Lung microvascular endothelial cell (primary cell): ENCODE measurements around the gene CSTA. TPM values are rescaled to one million over a fixed set of nuclear protein-coding genes. Genes with fewer than 3 reads are reported as not detected.
A peak's percentile ranks its signal among the peaks of the same experiment; 100 is the strongest.

Source experiments
- DNase-seq, 2 donors: peaks; one replicate each; pipeline versions ENCODE4 v3.0.0 to v3.0.0-alpha.2; 2010; ENCODE audit warnings: low read depth in 2 of 2
- total RNA-seq: library from RNA; depleted of rRNA; stranded (reverse); fragments of >200 nt; gene quantifications from 2 replicates; pipeline ENCODE4 v1.2.1, GENCODE V29; 2014

Gene CSTA
- not detected in 2 replicates for total RNA-seq

- DNase-seq, result no peak
These were observed at the start of gene CSTA for GRCh38 chr3:122324871-122325323. Gene CSTA (plus strand): TSS chr3:122325248. CDS start chr3:122325293, 45 bp downstream.

- DNase-seq, result no peak
These were observed 43.2 kb upstream of the CSTA start for GRCh38 chr3:122281891-122282290.

- DNase-seq, result no peak
These were observed 41.1 kb upstream of the CSTA start for GRCh38 chr3:122283796-122284445.

DNA sequence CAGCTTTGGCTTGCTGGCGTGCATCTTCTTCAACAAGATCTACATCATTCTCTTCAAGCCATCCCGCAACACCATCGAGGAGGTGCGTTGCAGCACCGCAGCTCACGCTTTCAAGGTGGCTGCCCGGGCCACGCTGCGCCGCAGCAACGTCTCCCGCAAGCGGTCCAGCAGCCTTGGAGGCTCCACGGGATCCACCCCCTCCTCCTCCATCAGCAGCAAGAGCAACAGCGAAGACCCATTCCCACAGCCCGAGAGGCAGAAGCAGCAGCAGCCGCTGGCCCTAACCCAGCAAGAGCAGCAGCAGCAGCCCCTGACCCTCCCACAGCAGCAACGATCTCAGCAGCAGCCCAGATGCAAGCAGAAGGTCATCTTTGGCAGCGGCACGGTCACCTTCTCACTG is 40.6 kb upstream of the CSTA start:
- DNase-seq, result no peak

DNA sequence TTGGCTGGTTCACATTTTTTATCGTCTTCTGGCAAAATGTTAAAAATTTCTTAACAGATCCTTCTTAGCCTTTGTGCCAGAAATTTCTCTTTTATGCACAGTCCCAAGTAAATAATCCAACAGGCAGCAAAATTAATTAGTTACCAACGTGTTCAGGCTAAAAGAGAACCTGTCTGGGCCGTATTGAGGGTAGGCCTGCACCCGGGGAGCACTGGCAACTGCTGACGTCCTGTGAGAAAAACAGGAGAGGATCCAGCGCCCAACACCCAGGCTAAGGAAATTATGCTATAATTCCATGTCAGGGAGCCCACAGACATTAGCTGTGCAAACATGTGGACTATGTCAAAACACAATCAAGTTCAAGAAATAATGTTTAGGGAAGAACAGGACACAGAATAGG is 30.7 kb upstream of the CSTA start:
- DNase-seq, result no peak

- no peak for DNase-seq
These were observed 29.6 kb upstream of the CSTA start for GRCh38 chr3:122295266-122296062.

DNA sequence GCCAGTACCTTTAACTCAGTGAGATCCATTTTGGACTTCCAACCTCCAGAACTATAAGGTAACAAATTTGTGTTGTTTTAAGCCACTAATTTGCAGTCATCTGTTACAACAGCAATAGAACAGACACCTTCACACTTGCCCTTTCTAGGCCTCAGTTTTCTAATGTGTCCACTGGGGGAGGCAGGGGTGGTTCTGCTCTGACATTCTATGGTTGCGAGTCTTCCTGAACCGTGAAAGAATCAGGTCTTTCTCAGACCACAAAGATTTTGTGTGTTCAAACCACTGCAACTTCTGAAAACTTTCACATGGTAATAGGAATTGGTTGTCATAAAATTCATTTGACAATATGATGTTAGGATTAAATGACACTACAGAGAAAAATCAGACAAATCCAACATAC is 26.8 kb upstream of the CSTA start:
- DNase-seq, result no peak

DNA sequence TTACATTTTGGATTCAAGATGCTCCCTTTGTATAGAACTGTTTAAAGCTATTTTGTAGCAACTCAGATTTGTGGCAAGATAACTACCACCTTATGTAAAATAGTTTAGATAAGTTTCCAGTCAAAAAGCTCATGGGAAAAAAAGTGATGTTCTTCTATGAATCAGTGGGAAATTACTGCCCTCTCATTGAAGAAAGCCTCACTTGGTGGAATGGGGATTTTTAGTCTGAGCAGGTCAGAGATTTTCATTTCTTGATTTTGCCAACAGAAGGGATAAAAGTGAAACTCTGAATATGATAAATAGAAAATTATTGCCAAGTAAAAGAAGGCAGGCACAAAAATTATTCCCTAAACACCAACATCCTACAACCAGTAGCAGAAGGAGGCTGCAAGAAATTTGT is 25.8 kb upstream of the CSTA start:
- DNase-seq, result no peak

DNA sequence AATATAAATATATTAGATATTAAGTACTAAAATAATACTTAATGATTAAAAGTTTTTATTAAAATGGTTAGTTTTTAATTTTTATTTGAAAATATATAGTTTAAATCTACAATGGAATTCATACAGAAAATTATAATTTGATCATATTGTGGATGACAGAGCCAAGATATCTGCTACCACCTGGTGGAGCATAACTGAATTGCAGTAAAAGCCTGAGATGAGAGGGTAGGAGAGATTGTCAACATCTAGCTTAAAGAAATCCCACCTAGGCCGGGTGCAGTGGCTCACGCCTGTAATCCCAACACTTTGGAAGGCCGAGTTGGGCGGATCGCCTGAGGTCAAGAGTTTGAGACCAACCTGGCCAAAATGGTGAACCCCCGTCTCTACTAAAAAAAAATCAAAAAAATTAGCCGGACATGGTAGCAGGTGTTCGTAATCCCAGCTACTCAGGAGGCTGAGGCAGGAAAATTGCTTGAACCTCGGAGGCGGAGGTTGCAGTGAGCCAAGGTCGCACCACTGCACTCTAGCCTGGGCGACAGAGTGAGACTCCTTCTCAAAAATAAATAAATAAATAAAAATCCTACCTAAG is 25.1 kb upstream of the CSTA start:
- DNase-seq, result peak; percentile 28 to 45

DNA sequence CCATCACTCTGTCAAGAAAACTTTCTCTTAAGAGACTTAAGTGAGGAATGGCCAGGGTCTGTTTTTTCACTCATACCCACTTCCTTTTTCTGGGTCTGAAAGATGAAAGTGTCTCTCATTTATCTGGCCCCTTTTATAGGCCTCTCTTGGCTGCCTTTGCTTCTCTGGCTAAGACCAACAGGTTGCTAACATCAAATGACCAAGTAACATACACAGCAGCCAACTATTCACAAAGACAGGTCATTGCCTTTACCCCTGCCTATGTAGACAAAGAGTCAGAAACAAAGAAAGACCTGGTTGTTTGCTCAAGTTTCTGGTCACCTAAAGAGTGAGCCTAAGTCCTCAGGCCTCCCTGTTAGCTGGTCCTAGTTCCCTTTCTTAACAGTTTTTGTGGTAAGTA is 24.0 kb upstream of the CSTA start:
- DNase-seq, result no peak

GRCh38 chr3:122305818-122306621 is 19.0 kb upstream of the CSTA start:
- no peak for DNase-seq

GRCh38 chr3:122306622-122306953 is 18.5 kb upstream of the CSTA start:
- DNase-seq, result no peak

DNA sequence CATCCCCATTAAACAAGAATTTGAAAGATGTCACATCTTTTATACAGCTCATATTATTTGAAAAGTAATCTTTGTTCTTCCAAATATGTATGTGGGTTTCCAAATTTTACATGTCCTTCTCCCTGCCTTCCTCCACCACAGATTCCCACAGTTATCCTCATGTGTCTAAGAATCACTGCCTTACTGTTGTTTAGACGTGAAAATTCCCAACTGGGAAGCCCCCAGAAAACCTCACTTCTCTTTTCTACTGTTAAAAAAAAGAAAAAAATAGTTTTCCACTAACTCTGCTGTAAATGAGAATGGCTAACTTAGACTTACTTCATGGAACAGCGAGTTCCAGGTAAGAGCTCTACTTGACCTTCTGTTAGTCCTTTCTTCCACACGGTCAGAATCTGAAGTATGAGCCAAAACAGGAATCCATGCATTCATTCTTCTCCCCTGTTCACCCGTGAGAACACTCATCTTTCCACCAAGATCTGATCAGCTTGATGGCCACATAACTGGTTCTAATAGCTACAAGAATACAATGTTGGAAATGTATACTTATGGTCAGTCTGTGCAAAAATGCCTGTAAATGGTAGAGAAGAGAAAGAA is 17.9 kb upstream of the CSTA start:
- DNase-seq, result no peak

GRCh38 chr3:122307976-122308375 is 17.1 kb upstream of the CSTA start:
- no peak for DNase-seq

DNA sequence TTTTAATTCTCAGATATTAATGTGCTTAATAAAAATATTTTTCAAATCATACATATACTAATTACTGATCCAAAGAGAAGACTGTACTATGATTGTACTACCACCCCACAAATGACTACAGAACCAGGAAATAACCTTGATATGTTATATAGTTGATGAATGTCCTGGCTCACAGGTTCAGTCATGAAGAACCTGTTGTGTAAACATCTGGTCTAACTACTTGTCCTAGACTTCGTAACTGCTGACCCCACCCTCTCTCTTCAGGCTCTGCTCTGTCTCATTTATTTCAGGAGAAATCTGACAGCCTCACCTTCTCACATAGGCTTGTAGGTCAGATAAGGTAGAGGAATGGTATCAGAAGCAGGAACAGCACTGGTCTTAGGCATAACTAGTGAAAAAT is 14.7 kb upstream of the CSTA start:
- DNase-seq, result no peak

- no peak for DNase-seq
These were observed 12.2 kb upstream of the CSTA start for GRCh38 chr3:122312826-122313225.

DNA sequence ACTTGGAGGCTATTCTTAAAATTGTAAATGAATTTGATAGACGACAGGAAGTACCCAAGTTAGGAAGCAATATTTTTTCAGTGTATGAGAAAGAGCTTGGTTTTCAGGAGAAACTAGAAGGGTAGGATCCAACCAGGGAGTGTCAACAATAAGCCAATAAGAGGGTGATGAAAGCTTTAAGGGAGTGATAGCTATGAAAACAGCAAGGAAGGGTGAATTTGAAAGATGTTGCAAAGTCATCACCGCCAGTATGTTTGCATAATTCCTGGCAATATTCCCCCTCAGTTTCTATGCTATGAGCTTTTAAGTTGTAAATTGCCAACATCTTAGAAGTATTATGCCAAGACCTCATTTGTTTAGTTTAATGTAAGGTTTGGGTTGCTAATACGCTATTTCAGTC is 11.8 kb upstream of the CSTA start:
- DNase-seq, result no peak

DNA sequence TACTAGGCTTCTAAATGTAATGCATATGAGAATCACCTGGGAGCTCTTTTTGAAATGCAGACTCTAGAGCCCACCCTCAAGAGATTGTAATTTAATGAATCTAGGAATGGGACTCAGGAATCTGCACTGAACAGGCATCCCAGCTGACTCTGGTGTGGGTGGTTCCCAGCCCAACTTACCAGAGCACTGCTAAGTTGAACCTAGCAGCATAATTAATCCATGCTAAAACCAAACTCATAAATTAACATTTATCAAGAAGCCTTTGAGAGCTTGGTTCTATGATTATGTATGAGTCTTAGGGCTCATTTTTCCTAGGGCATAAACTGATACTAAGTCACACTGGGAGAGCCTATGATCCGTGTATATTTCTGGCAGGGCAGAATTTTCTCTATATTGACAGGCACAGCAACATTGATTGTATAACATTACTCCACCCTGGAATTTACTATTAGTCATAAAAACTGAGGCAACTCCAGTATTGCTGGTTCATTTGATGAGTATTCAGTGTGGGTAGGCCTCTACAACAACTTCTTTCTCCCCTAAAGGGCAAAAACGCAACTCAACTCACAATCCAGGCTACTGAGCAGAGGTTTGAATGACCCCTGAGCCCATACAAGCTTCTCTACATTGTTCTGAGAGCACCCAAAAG is 10.7 kb upstream of the CSTA start:
- no peak for DNase-seq

GRCh38 chr3:122315619-122316018 is 9.4 kb upstream of the CSTA start:
- no peak for DNase-seq

GRCh38 chr3:122316368-122316767 is 8.7 kb upstream of the CSTA start:
- no peak for DNase-seq

DNA sequence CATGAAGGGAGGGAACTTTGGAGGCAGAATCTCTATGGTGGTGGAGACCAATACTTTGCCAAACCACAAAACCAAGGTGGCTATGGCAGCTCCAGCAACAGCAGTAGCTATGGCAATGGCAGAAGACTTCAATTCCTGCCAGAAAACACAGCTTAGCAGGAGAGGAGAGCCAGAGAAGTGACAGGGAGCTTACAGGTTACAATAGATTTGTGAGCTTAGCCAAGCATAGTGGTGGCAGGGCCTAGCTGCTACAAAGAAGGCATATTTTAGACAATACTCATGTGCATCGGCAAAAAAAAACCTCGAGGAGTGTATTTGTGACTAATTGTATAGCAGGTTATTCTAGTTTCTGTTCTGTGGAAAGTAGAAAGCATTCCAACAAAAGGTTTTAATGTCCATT is 6.4 kb upstream of the CSTA start:
- no peak for DNase-seq
